Astrocyte of the cerebellum (primary cell): Measurements from ENCODE around the gene NPR3.
A peak's percentile ranks its signal among the peaks of the same experiment; 100 is the strongest.
"Not testable (repeated sequence)": the region's sequence is repeated elsewhere in the genome, so short reads cannot be mapped to it uniquely, and the experiment has no call there.

ENCODE experiments used
- DNase-seq: peaks from one replicate; pipeline ENCODE4 v3.0.0-alpha.2; 2011; ENCODE audit warnings: low read depth
- H3K4me3 ChIP-seq: 2 replicates; pipeline ENCODE4 v1.5.1; 2011; ENCODE audit warnings: mild to moderate bottlenecking, low read depth, low read length, moderate library complexity
- CTCF ChIP-seq: IDR thresholded peaks from 2 replicates; pipeline ENCODE4 v1.5.1; 2012; ENCODE audit warnings: low read length, low read depth, moderate library complexity, mild to moderate bottlenecking; ENCODE audit errors: missing control alignments
- in situ Hi-C: cut with HindIII; loops from 2 replicates; pipeline ENCODE4 v1.10.0; 2017; ENCODE audit warnings: low sequenced_read_pairs

Gene NPR3

DNA sequence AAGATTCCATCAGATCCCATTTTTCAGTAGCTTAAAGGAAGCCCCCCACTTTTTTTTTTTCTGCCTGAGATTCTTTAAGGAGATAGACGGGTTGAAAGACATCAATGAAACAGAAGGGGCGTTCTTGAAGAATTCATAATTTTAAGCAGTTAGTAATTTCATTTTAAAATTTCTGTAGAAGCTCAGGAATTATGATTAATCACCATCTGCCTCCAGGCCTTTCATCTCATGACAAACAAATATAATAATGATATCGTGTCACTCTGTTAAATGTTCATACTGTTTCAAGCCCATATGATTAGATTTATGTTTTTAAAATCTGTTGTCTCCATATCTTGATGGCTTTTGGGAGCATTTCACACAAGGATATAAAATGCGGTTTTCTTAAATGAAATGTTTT is 75.2 kb downstream of the NPR3 start:
- TF ChIP-seq CTCF, result no peak
- in situ Hi-C loops, result no loop called here
- no peak overlapping the region for H3K4me3 ChIP-seq
- DNase-seq, result no peak

DNA sequence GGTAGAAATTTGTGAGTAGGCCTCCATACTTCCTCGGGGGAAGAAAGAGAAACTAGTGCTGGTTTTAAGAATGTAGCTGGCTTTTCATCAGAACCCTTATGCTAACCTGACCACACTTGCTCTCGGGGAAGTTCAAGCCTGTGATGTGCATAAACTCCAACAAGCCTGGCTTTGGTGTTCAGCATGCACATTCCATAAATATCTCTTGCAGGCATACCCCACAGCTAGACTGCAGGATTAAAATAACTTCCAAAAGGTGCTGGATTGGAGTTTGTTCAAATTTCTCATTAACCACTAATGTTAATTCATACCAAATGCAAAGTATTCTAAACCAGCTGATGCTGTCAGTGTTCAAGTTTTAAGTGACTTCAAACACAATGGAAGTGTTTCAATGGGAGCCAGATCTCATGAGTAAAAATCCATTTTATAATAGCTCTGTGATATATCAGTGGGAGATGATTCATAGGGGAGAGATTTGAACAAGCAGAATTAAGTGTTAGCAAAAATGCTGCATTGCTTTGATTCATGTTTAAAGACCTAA is 79.4 kb downstream of the NPR3 start:
- in situ Hi-C loops, result no loop called here
- no peak overlapping the region for H3K4me3 ChIP-seq
- TF ChIP-seq CTCF, result no peak
- DNase-seq, result peak; percentile 66

DNA sequence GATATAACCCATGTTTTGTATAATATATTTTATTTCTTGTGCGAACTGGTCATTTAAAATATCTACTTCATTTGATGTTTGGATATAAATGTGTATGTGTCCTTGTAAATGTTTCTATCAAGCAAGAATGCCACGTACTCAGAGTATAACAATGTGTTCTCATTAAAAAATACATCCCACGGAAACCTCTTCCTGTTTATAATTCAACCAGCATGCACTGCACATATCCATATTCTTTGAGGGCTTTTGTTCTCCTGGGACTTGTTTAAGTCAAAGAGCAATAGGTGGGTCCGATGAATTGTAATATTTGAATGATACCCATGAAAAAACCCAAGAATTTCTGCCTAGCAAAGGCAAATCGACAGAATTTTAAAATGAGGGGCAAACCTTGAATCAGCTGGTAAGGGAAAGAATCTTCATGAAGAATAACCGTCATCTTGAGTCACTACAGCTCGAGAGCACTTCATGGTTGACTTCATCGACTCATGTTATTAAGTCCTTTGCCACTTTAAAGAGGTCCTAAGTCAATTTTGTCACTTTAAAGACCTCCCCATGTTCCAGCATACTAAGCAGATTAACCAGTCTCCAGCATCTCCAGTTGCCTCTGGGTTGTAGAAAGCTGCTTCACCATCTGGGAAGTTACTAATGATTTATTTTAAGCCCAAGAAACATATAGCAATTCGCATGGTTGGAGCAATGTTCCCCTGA is 80.6 kb downstream of the NPR3 start:
- no peak for DNase-seq
- in situ Hi-C loops, result no loop called here
- TF ChIP-seq CTCF, result no peak
- no peak overlapping the region for H3K4me3 ChIP-seq

DNA sequence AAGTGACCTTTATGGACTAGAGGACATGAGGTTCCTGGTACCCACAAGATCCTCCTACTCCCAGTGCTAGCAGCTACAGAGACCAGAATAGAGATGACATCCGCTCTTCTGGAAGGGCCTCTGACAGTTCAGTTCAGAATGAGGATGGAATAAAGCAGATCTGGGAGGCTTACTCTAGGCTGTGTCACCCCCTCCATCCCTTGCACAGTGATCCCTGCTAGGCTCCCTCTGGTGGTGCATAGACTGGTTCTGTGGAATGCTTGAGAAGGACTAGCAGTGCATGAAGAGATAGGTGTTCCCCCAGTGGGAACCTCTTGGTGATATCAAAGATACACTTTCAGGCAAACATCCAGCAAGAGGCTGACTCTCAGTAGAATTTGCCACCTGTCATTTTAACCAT is 83.0 kb downstream of the NPR3 start:
- DNase-seq, result no peak
- TF ChIP-seq CTCF, result peak; percentile 29
- in situ Hi-C loops, result no loop called here
- no peak overlapping the region for H3K4me3 ChIP-seq

DNA sequence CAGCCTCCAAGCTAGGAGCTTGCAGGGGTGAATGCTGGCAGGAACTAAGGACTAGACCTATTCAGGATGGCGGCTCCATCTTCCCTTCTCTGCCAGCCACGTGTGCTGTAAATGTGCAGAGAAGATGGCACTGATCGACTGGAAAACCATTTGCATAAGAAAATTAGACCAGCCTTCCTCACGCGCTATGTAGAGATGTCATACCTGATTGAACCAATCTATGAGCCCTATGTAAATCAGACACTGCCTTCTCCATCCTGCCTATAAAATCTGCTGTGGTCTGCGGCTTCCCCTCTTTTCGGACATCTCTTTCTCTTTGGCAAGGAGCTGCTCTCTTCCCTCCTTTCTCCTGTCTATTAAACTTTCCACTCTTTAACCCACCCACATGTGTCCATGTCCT is 91.6 kb downstream of the NPR3 start:
- H3K4me3 ChIP-seq, result no peak overlapping the region
- in situ Hi-C loops, result no loop called here
- no peak for TF ChIP-seq CTCF
- no peak for DNase-seq

DNA sequence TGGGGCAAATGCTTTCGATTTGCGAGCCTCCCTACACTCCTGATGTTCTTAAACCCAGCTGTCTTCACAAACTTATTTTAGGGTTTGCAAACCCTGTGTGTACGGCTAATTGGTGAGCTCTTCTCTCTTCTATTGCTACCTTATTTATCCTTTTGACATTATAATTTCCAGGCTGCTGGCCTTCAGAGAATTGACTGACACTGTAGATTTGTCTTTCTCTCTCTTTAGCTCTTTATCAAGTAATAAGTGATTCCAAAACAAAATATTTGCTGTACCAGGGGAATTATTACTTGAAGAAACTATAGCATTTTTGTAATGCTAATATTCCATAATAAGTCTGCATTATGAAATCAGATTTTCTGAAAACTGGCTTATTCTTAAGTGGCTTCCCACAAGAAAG is 92.5 kb downstream of the NPR3 start:
- no peak for DNase-seq
- no peak for TF ChIP-seq CTCF
- H3K4me3 ChIP-seq, result no peak overlapping the region
- in situ Hi-C loops, result no loop called here

GRCh38 chr5:32805462-32805861 is 94.3 kb downstream of the NPR3 start:
- DNase-seq, in situ Hi-C loops: not testable (repeated sequence)

More at GRCh38 chr5:32805462-32805861, 94.3 kb downstream of the NPR3 start:
- not testable (repeated sequence) for H3K4me3 ChIP-seq
